Stimulated activated memory B cell treated with anti-CD40 and anti-IgM and Interleukin-4, amounts not matched to agents 10 μg/mL and 1 μg/mL and 100 μg/mL, for 72 hours (primary cell): Measurements from ENCODE around the gene TCOF1.

Experiments
- ATAC-seq: fragments of 150-1000 bp; cut with Tn5 transposase; 2 replicates; pipeline ENCODE4 v1.10.0; 2021
- H3K27ac Mint-ChIP-seq: one replicate; pipeline ENCODE4 v1.8.0; 2022; ENCODE audit warnings: mild to moderate bottlenecking, mixed read lengths
- H3K27me3 Mint-ChIP-seq: one replicate; pipeline ENCODE4 v1.8.0; 2022; ENCODE audit warnings: mixed read lengths
- H3K36me3 Mint-ChIP-seq: one replicate; pipeline ENCODE4 v1.8.0; 2022; ENCODE audit warnings: mixed read lengths
- H3K4me1 Mint-ChIP-seq: one replicate; pipeline ENCODE4 v1.8.0; 2022; ENCODE audit warnings: mixed read lengths
- H3K4me3 Mint-ChIP-seq: one replicate; pipeline ENCODE4 v1.8.0; 2022; ENCODE audit warnings: mild to moderate bottlenecking, moderate library complexity, mixed read lengths
- H3K9me3 Mint-ChIP-seq: one replicate; pipeline ENCODE4 v1.8.0; 2022; ENCODE audit warnings: mixed read lengths

Gene TCOF1

DNA sequence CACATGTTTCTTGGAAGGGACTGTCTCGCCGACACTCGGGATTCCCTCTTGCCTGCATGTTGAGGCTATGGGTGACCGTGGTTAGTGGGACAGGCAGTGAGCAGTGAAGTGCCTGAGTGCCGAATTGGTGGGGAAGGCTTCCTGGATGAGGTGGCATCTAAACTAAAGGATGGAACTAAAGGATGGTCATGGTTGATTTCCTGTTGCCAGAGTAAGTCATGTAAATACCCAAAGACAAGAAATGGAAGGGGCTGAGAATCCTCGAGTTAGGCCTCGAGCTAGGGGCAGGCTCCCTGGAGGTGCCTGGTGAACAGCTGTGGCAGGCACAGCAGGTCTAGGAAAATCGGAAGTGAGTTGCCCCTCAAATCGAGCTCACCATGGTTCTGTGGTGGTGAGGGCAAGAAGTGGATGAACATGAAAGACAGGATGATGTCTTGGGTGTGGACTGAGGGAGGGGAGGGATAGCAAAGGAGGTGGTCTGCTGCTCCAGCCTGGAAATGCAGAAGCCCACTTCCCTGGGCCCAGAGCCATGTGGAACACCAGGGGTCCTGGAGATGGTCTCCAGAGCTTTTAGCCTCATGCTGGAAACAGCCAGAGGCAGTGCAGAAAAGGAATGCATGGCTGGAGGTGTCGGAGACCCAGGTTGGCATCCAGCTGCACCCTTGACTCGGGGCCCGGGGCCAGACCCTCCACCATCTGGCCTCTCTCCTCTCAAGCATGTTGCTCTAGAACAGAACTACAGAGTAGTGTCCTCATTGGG lies 43.0 kb downstream of the TCOF1 start:
- peak overlapping the region; percentile 82 for H3K27ac Mint-ChIP-seq
- no peaks in the 10 kb centered on the region for H3K27me3 Mint-ChIP-seq
- ATAC-seq = peak; percentile 2
- H3K4me1 Mint-ChIP-seq = peaks cover 62% of the 10 kb centered on the region
- peaks cover 59% of the 10 kb centered on the region for H3K36me3 Mint-ChIP-seq
- H3K4me3 Mint-ChIP-seq = peak overlapping the region; percentile 62
- H3K9me3 Mint-ChIP-seq = no peaks in the 10 kb centered on the region

DNA sequence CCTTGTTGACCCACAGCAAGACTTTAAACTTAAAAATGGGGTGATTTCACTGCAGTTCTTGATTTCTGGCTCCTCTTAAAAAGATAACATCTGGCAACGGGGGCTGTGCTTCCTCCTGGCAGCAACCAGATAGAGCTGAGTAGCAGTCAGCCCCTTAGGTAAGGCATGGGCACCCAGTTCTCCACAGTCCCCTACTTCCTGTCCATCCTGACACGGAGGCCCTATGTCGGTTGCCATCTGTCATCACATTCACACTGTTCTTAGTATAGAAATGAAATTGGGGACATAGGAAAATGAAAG lies 43.5 kb downstream of the TCOF1 start:
- ATAC-seq = peak; percentile 6

DNA sequence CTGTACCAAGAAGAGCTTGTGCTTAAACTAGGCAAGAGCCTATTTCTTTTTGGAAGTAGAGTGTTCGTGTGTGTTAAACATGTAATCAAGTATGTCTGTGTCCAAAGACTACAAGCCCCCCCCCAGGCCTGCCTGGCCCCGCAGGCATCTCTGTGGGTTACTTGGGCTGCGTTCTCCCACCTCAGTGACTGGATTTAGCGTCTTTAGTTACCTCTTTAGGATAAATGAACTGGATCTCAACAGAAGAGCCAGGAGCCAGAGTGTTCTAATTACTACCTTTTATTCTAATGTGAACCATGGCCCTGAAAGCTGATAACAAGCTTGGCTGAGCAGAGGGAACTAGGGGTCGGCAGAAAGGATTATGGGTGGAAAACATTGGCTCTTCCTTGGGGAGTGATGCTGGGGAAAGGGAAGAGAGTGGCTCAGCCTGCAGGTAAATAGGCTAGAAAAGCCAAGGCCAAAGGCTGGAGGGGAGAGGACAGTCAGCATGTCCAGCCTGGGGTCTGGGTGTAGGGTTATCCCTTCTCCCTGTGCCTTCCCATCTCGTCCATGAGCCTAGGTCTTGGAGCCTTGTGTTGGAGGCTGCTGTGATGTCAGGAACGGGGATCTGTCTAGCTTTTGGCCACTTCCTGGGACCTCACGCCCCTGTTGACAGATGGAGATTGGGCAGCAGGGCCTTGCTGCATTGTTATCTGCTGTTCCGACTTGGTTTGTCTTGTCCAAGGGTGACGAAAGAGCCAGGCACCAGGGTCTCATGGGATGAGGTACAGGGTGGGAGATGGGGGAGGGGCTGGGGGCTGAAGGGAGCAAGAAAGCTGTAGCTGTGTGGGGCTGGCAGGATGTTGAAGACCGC lies 44.1 kb downstream of the TCOF1 start:
- peaks cover 58% of the 10 kb centered on the region for H3K36me3 Mint-ChIP-seq
- peak overlapping the region; percentile 82 for H3K27ac Mint-ChIP-seq
- no peaks in the 10 kb centered on the region for H3K9me3 Mint-ChIP-seq
- no peak for ATAC-seq
- H3K27me3 Mint-ChIP-seq = no peaks in the 10 kb centered on the region
- peaks cover 71% of the 10 kb centered on the region for H3K4me1 Mint-ChIP-seq
- H3K4me3 Mint-ChIP-seq = peak overlapping the region; percentile 21

More for the DNA sequence above, 43.5 kb downstream of the TCOF1 start:
- H3K4me1 Mint-ChIP-seq = peaks cover 65% of the 10 kb centered on the region
- H3K4me3 Mint-ChIP-seq = no peak overlapping the region
- peak overlapping the region; percentile 82 for H3K27ac Mint-ChIP-seq
- no peaks in the 10 kb centered on the region for H3K9me3 Mint-ChIP-seq
- no peaks in the 10 kb centered on the region for H3K27me3 Mint-ChIP-seq
- H3K36me3 Mint-ChIP-seq = peaks cover 58% of the 10 kb centered on the region

DNA sequence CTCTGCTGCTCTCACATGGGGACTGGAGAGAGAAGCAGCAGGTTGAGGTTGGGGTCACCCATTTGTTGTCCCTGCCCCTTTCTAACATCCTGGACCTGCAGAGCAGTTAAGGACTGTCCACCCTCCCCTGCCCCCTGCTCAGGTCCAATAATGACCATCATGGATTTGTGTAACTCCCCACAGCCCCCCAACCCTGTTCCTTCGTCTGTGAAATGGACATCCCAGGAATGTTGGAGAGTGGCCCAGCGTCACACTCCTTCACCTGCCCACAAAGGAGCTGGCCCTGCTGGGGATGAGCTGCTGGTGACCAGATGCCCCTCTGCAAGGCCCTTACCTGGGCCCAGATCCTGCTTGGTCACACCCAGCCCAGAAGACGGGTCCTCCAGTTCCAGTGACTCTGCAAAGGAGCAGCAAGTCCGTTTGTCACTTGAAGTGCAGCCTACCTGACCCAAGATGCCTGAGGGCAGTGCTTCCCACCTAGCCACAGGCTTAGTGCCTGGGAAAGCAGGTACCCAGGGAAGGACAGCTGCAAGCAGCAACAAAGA lies 44.8 kb downstream of the TCOF1 start:
- ATAC-seq = no peak
- Mint-ChIP-seq H3K27me3 (no peaks in the 10 kb centered on the region), H3K27ac (peak overlapping the region; percentile 82), H3K4me3 (peak overlapping the region; percentile 30), H3K4me1 (peaks cover 77% of the 10 kb centered on the region), H3K36me3 (peaks cover 61% of the 10 kb centered on the region), H3K9me3 (no peaks in the 10 kb centered on the region)

DNA sequence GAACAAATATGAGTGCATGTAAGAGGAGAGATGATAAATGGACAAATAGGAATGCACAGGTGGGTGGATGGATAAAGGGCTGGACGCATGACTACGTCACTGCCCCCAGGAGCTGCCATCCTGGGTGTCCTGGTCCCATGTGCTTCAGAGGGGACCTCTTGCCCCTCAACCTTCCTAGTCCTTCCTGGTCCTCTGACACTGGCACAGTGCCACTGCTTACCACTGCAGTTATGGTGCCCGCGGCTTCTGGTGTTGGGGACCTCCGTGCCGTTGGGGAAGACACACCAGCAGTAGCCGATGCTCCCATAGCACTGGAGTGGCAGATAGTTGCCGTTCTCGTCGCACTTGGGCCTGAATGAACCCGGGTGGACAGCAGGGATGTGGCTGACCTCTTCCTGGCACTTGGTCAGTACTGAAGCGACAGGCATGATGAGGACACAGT lies 45.4 kb downstream of the TCOF1 start:
- Mint-ChIP-seq H3K27me3 (no peaks in the 10 kb centered on the region), H3K9me3 (no peaks in the 10 kb centered on the region), H3K36me3 (peaks cover 64% of the 10 kb centered on the region), H3K27ac (peak overlapping the region; percentile 82), H3K4me3 (peak overlapping the region; percentile 30), H3K4me1 (peaks cover 78% of the 10 kb centered on the region)
- no peak for ATAC-seq

DNA sequence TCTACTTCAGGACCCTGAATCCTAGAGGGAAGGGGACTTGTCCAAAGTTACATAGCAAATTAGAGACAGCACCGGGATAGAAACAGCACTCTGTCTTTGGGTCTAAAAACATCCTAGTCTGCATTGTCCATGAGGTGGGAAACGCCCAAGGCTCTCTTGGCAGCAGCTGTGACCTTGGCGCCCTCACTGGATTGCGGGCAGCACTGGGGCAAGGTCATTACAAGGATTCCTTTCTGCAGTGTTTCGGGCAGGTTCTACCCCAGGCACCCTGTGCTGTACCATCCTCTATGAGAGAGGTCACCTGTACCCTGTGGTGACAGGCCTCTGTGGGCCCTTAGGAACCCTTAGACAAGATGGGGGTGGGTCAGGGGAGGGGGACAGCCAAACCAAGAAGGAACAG lies 46.6 kb downstream of the TCOF1 start:
- ATAC-seq = no peak
- Mint-ChIP-seq H3K9me3 (no peaks in the 10 kb centered on the region), H3K4me3 (no peak overlapping the region), H3K4me1 (peaks cover 79% of the 10 kb centered on the region), H3K27me3 (no peaks in the 10 kb centered on the region), H3K36me3 (peaks cover 76% of the 10 kb centered on the region), H3K27ac (no peak overlapping the region)

DNA sequence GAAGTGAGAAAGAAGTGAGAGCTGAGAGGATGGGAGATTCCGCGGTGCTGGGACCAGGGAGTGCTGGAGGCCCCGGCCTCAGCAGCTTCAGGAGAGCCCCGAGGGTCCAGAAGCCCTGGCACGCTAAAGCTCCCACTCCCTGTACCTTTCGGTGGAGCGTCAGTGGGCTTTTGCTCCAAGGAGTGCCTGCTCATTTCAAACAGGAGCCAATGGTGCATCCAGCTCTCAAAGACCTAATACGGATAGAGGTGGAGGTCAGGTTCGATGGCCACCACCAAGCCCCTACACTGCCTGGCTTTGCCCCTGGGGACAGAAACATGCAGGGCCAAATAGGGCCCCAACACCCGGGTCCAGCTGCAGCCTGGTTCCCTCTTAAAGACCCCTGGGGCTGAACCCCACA lies 47.0 kb downstream of the TCOF1 start:
- H3K36me3 Mint-ChIP-seq = peaks cover 80% of the 10 kb centered on the region
- no peak overlapping the region for H3K4me3 Mint-ChIP-seq
- no peaks in the 10 kb centered on the region for H3K27me3 Mint-ChIP-seq
- no peak for ATAC-seq
- H3K9me3 Mint-ChIP-seq = no peaks in the 10 kb centered on the region
- H3K4me1 Mint-ChIP-seq = peaks cover 76% of the 10 kb centered on the region
- no peak overlapping the region for H3K27ac Mint-ChIP-seq

DNA sequence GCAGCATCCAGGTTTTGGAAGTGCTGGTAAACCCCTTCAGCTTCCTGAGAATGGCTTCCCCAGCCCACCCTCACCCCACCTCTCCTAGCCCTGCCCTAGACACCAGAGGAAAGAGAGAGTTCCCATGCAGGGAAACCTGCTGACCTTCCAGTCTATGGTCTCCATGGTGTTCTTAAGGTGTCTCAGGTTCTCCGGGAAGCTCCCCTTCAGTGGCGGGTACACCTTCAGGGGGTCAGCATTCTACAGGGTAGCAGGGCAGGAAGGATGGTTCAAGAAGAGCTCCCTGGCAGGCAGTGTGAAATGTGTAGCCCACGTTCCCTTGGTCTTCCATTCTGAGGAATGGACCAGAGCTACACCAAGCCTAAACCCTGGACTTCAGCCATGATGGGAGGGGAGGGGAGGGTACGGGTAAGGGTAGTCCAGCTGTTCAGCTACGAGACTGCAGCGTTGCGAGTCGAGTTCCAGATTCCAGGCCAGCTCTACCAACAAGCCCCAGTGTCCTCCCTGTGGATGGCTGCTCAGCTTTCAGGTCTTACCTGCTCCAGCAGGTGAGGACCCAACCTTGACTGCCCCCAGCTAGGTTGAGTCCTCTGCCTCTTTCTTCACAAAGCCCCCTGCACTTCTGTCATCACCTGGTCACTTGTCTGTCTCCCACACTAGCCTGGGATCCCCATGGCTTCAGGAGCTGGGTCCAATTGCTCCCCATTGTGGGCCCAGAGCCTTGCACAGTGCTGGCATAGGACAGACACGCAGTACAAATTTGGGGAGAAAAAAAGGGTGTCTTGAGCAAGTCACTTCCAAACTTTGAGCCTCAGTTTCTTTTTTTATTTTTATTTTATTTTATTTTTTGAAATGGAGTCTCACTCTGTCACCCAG lies 47.7 kb downstream of the TCOF1 start:
- peak overlapping the region; percentile 31 for H3K4me3 Mint-ChIP-seq
- no peaks in the 10 kb centered on the region for H3K9me3 Mint-ChIP-seq

DNA sequence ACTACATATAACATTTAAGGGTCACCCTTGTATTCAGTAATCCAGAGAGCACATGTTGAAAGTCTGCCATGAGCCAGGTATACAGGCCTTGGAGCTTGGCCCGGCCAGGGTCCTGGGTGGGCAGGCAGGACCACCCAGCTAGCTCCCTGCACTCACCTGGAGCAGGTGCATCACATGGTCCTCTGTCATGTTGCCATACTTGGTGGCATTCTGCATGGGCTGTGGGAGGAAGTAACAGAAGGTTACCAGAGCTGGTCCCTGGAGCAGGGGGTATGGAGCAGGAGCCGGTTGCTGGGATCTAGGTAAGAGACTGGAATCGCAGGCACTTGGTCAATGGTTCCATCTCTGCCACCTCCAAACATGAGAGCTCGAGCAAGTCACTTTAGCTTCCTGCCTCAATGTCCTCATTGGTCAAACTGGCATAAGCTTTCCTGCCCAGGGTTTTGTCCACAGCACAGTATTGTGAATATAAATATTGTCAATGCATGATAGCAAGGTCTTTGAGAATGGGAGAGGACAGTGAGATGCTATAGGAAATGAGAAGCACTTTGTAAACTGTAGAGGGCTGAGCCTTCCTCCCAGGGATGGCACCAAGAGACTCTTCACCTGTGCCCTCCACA lies 48.7 kb downstream of the TCOF1 start:
- no peaks in the 10 kb centered on the region for H3K9me3 Mint-ChIP-seq
- peaks cover 60% of the 10 kb centered on the region for H3K4me1 Mint-ChIP-seq
- no peaks in the 10 kb centered on the region for H3K27me3 Mint-ChIP-seq
- no peak for ATAC-seq
- H3K4me3 Mint-ChIP-seq = peak overlapping the region; percentile 90
- peaks cover 95% of the 10 kb centered on the region for H3K36me3 Mint-ChIP-seq
- peak overlapping the region; percentile 100 for H3K27ac Mint-ChIP-seq

More for the DNA sequence above, 47.7 kb downstream of the TCOF1 start:
- H3K4me1 Mint-ChIP-seq = peaks cover 70% of the 10 kb centered on the region
- H3K27ac Mint-ChIP-seq = peak overlapping the region; percentile 100
- H3K27me3 Mint-ChIP-seq = no peaks in the 10 kb centered on the region
- no peak for ATAC-seq
- peaks cover 87% of the 10 kb centered on the region for H3K36me3 Mint-ChIP-seq

DNA sequence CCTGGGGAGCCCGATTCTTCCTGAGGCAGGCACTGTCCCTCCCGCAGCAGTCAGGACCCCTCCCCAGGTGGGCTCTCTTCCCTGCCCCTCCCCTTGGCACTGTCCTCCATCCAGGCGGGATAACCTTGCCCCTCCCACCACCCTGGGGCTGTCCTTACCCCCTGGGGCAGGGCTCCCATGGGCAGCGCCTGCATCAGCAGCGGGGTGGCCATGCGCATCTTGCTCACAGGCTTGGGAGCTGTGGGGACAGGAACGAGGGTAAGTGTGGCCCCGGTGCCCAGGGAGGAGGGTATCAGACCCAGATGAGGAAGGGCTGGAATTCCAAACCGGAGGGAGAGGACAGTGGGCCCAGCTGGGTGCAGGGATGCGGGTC lies 49.2 kb downstream of the TCOF1 start:
- Mint-ChIP-seq H3K27ac (peak overlapping the region; percentile 100), H3K4me3 (peak overlapping the region; percentile 90), H3K9me3 (no peaks in the 10 kb centered on the region), H3K4me1 (peaks cover 55% of the 10 kb centered on the region), H3K36me3 (peaks cover 95% of the 10 kb centered on the region), H3K27me3 (no peaks in the 10 kb centered on the region)
- no peak for ATAC-seq

DNA sequence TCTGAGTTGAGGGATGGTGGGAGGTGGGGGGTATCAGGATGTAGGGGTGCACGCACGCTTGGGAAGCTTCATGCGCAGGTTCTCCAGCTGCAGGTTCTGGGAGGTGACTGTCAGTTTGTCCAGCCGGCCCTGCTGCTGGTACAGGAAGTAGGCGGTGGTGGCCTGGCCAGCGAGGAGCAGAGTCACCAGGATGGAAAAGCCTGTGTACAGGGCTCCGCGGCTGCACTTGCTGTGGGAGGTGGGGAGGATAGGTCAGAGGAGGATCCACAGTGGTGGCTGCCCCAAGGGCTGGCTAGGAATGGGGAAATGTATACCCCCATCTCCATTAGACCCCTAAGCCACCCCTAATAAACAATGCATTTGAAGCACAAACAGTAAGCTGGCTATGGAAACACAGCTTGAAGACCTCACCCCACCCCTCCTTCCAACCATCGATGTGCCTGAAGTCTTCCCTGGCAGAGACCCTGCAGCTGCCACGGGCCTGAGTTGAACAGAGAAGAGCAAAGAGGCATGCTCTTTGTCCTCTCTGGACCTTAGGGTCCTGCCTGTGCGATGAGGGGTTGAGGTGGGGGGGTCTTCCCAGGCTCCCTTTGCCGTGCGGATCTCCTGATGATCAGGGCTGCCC lies 49.7 kb downstream of the TCOF1 start:
- H3K4me3 Mint-ChIP-seq = peak overlapping the region; percentile 90
- peaks cover 1% of the 10 kb centered on the region for H3K27me3 Mint-ChIP-seq
- peaks cover 93% of the 10 kb centered on the region for H3K36me3 Mint-ChIP-seq
- peak overlapping the region; percentile 100 for H3K27ac Mint-ChIP-seq
- ATAC-seq = no peak
- peaks cover 52% of the 10 kb centered on the region for H3K4me1 Mint-ChIP-seq
- H3K9me3 Mint-ChIP-seq = no peaks in the 10 kb centered on the region

DNA sequence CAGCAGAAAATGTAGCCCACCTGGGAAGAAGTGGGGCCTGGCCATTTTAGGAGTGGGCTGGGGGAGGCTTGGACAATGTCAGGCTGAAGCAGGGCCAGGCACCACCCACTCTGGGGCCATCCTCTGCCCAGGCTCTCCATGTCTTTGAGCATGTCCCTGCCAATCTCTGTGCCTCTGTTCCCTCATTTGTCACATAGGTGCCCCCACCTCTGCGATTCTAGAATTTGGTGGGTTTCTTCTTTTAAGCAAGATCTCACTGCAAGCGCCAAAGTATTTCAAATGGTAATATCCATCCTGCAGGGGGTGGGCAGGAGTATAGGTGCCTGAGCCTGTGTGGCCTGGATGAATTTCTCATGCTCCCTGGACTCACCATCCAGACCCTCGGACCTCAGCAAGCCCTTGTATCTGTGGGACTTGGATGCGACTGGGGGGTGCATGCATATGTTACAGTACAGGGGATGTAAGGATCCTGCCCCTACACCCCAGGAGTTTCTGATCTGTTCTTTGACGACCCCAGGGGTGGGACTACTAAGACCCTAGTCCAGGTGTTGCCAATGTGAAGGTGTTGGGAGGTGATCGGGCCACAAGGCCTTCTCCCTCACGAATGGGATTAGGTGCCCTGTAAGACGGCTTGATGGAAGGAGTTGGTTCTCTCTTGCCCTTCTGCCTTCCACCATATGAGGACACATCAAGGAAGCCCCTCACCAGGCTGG lies 50.9 kb downstream of the TCOF1 start:
- peak overlapping the region; percentile 100 for H3K27ac Mint-ChIP-seq
- H3K36me3 Mint-ChIP-seq = peaks cover 92% of the 10 kb centered on the region

DNA sequence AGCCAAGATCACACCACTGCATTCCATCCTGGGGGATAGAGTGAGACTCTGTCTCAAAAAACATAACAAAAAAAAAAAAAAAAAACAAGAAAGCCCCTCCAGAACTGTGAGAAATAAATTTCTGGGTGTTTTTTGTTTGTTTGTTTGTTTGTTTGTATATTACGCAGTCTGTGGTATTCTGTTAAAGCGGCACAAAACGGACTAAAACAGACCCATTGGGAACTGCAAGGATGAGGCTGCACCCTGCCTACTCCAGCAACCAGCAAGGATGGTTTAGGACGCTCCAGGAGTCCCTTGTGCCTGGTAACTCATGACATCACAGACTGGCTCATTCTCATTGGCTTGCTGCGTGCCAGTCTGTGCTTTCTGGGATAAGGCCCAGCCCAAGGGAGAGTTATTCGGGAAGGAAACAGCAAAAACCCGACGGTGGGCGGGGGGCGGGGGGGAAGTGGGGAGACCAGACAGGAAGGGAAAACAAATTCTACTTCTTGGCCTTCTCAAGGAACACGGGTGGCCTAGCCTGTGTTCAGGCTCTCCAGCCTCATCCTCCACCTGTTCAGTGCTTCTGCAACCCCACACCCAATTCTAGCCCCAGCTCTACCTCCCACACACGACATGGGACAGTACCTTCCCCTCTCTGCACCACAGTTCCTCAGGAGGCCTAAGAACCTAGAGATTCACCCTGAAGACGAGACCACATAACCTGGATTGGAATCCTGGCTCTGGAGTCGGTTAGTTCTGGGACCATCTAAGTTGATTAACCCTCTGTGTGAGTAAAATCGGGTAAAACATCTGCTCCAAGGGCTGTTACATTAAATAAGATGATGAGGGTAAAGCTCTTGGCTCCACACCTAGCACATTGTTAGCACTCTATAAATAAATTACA lies 52.4 kb downstream of the TCOF1 start:
- Mint-ChIP-seq H3K4me3 (peak overlapping the region; percentile 90), H3K27ac (peak overlapping the region; percentile 100), H3K36me3 (peaks cover 77% of the 10 kb centered on the region), H3K27me3 (peaks cover 6% of the 10 kb centered on the region), H3K4me1 (peaks cover 61% of the 10 kb centered on the region), H3K9me3 (no peaks in the 10 kb centered on the region)
- ATAC-seq = peak; percentile 29

More for the DNA sequence above, 50.9 kb downstream of the TCOF1 start:
- Mint-ChIP-seq H3K27me3 (peaks cover 6% of the 10 kb centered on the region), H3K4me3 (peak overlapping the region; percentile 90), H3K9me3 (no peaks in the 10 kb centered on the region), H3K4me1 (peaks cover 55% of the 10 kb centered on the region)
- ATAC-seq = no peak
